ENCODE measurements around the gene LENEP.

LENEP gene

GRCh38 chr1:155030243-155030795, 36.9 kb downstream of the LENEP start:
- DNase-seq = no peak

GRCh38 chr1:155030899-155031298, 37.5 kb downstream of the LENEP start:
- DNase-seq = no peak

GRCh38 chr1:155032886-155033285, 39.5 kb downstream of the LENEP start:
- DNase-seq = no peak

- no peak for DNase-seq
These were observed 40.1 kb downstream of the LENEP start, which contains the start of the genes DCST1 and DCST2 for GRCh38 chr1:155033524-155033923. DCST1 (plus strand) TSS chr1:155033824; CDS start chr1:155034037, 213 bp downstream. DCST2 (minus strand) TSS chr1:155033781; CDS start chr1:155033701, 80 bp downstream.

GRCh38 chr1:155034318-155035208, 41.2 kb downstream of the LENEP start:
- DNase-seq = no peak

- no peak for DNase-seq
These were observed 42.5 kb downstream of the LENEP start for GRCh38 chr1:155035936-155036335.

GRCh38 chr1:155037043-155037442, 43.7 kb downstream of the LENEP start:
- DNase-seq = no peak

GRCh38 chr1:155037851-155038441, 44.6 kb downstream of the LENEP start:
- DNase-seq = no peak

- DNase-seq = peak; percentile 65
These were observed 45.4 kb downstream of the LENEP start for GRCh38 chr1:155038602-155039307.

GRCh38 chr1:155039308-155039669, 45.9 kb downstream of the LENEP start:
- DNase-seq = no peak

- no peak for DNase-seq
These were observed 47.1 kb downstream of the LENEP start for GRCh38 chr1:155040358-155041093.

- DNase-seq = no peak
These were observed 49.4 kb downstream of the LENEP start for GRCh38 chr1:155042789-155043188.

- DNase-seq = no peak
These were observed 49.9 kb downstream of the LENEP start for GRCh38 chr1:155043301-155043702.

GRCh38 chr1:155043793-155044192, 50.4 kb downstream of the LENEP start:
- no peak for DNase-seq
